K562 (cell line): ENCODE data around the gene LMNB1. TPM values are rescaled to one million over a fixed set of nuclear protein-coding genes. Genes with fewer than 3 reads are reported as not detected.

Experiments used
- ARID1B ChIP-seq: fragments of 450-650 bp; IDR thresholded peaks from 2 replicates; pipeline ENCODE4 v1.6.1; 2016; ENCODE audit warnings: antibody characterized with exemption, mild to moderate bottlenecking, inconsistent platforms
- BCOR ChIP-seq: fragments of 450-650 bp; IDR thresholded peaks from 2 replicates; pipeline ENCODE4 v1.6.1; 2016
- C11orf30 ChIP-seq: fragments of 450-650 bp; IDR thresholded peaks from 2 replicates; pipeline ENCODE4 v1.6.1; 2016; ENCODE audit warnings: low read depth, mild to moderate bottlenecking
- CHD1 ChIP-seq: fragments of 200-600 bp; sonication (generic); IDR thresholded peaks from one replicate; pipeline ENCODE4 v1.6.1; 2012; ENCODE audit warnings: mild to moderate bottlenecking, moderate library complexity, low read length, inconsistent platforms
- CXXC5 ChIP-seq: fragments of 250-450 bp; sonication (Bioruptor Pico); IDR thresholded peaks from 2 replicates; pipeline ENCODE4 v1.8.0; 2022; ENCODE audit warnings: inconsistent platforms, mild to moderate bottlenecking, moderate library complexity
- DDX20 ChIP-seq: fragments of 450-650 bp; IDR thresholded peaks from 2 replicates; pipeline ENCODE4 v1.6.1; 2016; ENCODE audit warnings: missing genetic modification characterization, low read depth, mild to moderate bottlenecking, missing compliant biosample characterization, moderate library complexity
- IRF2 ChIP-seq: sonication (generic); formaldehyde crosslinking; IDR thresholded peaks from 2 replicates; pipeline ENCODE4 v1.8.1; 2022; ENCODE audit warnings: mild to moderate bottlenecking, missing genetic modification reagents
- MXI1 ChIP-seq: IDR thresholded peaks from 2 replicates; pipeline ENCODE4 v1.6.1; 2011; ENCODE audit warnings: low read depth, mild to moderate bottlenecking, improper control_type of control experiment, low read length
- NR2C1 ChIP-seq, 2 experiments: fragments of 450-650 bp; IDR thresholded peaks; 2 replicates each; pipeline ENCODE4 v1.6.1; 2017; ENCODE audit warnings: mild to moderate bottlenecking in 2 of 2, antibody characterized with exemption in 1 of 2, inconsistent platforms in 1 of 2, missing compliant biosample characterization in 1 of 2, missing genetic modification characterization in 1 of 2
- RBM25 ChIP-seq: fragments of 200-400 bp; formaldehyde crosslinking; IDR thresholded peaks from 2 replicates; pipeline ENCODE4 v1.6.1; 2018; ENCODE audit warnings: low read length, low read depth, moderate library complexity; ENCODE audit not compliant: severe bottlenecking
- RUNX1 ChIP-seq: sonication (generic); IDR thresholded peaks from 2 replicates; pipeline ENCODE4 v1.6.1; 2016; ENCODE audit warnings: antibody characterized with exemption, low read depth
- SIN3A ChIP-seq, 2 experiments: fragments of 150-350 bp in 1 of 2; IDR thresholded peaks; 2 replicates each; pipeline ENCODE4 v1.6.1; 2011 to 2016; ENCODE audit warnings: borderline replicate concordance in 2 of 2, low read depth in 2 of 2, low read length in 2 of 2, mild to moderate bottlenecking in 2 of 2, moderate library complexity in 2 of 2; ENCODE audit not compliant: control insufficient read depth in 1 of 2
- SMARCA5 ChIP-seq: fragments of 450-650 bp; IDR thresholded peaks from 2 replicates; pipeline ENCODE4 v1.6.1; 2016
- TBP ChIP-seq: optimal IDR thresholded peaks from 2 replicates; pipeline ENCODE3; 2011; ENCODE audit warnings: low read depth, low read length, improper control_type of control experiment
- THRAP3 ChIP-seq: fragments of 450-650 bp; IDR thresholded peaks from 2 replicates; pipeline ENCODE4 v1.6.1; 2016; ENCODE audit warnings: mild to moderate bottlenecking, inconsistent platforms, borderline replicate concordance
- ZC3H11A ChIP-seq: IDR thresholded peaks from 2 replicates; pipeline ENCODE4 v1.6.1; 2012; ENCODE audit warnings: low read depth, low read length, improper control_type of control experiment
- ZNF146 ChIP-seq: IDR thresholded peaks from one replicate; pipeline ENCODE4 v1.6.1; 2018; ENCODE audit warnings: missing compliant biosample characterization; ENCODE audit not compliant: unreplicated experiment
- ZNF197 ChIP-seq: fragments of 200-800 bp; sonication (Bioruptor generic); IDR thresholded peaks from 2 replicates; pipeline ENCODE4 v1.6.1; 2016; ENCODE audit warnings: low read depth, missing genetic modification characterization, missing compliant biosample characterization
- ZNF695 ChIP-seq: fragments of 450-650 bp; formaldehyde crosslinking; IDR thresholded peaks from 2 replicates; pipeline ENCODE4 v1.4.0; 2020; ENCODE audit warnings: mild to moderate bottlenecking, moderate library complexity
- polyA plus RNA-seq, 8 experiments: library from polyadenylated mRNA; depleted of rRNA in 4 of 8; stranded (reverse) in 5 of 8; unstranded in 3 of 8; fragments of >200 nt; fragmentation: Nextera tagmentation in 2 of 8; fragmentation: Illumina TruSeq in 1 of 8; extraction: Ambion mirVana in 2 of 8; extraction: Trizol in 1 of 8; gene quantifications; 2 replicates each; pipeline versions ENCODE4 v1.2.1 to v1.2.3, GENCODE V29; 2011 to 2014; ENCODE audit warnings: inconsistent platforms in 1 of 8, missing spikeins in 1 of 8
- total RNA-seq, 7 experiments: library from RNA; depleted of rRNA in 6 of 7; stranded (reverse); fragments of >200 nt in 6 of 7; fragmentation: Illumina TruSeq in 2 of 7; extraction: Trizol in 2 of 7; gene quantifications; 2 replicates each; pipeline versions ENCODE4 v1.2.1 to v1.2.3, GENCODE V29; 2011 to 2021; ENCODE audit warnings: low replicate concordance in 1 of 7
- TF ChIP-seq, protein P1 (sequence below): fragments of 450-650 bp; IDR thresholded peaks from 2 replicates; pipeline ENCODE4 v1.6.1; 2016; ENCODE audit warnings: missing biosample characterization, missing genetic modification characterization
- TF ChIP-seq, protein P2 (sequence below), 2 experiments: fragments of 450-650 bp; conservative IDR thresholded peaks; 2 replicates each; pipeline ENCODE4 v1.6.1; 2017; ENCODE audit warnings: mild to moderate bottlenecking in 2 of 2, moderate library complexity in 2 of 2
- TF ChIP-seq, protein P3 (sequence below): IDR thresholded peaks from 2 replicates; pipeline ENCODE4 v1.6.1; 2011; ENCODE audit not compliant: insufficient read length; ENCODE audit errors: extremely low read depth
- TF ChIP-seq, protein P4 (sequence below): sonication (generic); IDR thresholded peaks from 2 replicates; pipeline ENCODE4 v1.6.1; 2016
- TF ChIP-seq, protein P5 (sequence below): fragments of 450-650 bp; formaldehyde crosslinking; conservative IDR thresholded peaks from 2 replicates; pipeline ENCODE4 v1.4.0; 2022; ENCODE audit warnings: mild to moderate bottlenecking, missing genetic modification characterization

Gene LMNB1
- total and polyA plus RNA-seq, 9 of the 15 experiments (the other 6 are each of a cell fraction or from before 2014, with no cell fraction given), result 2.8 to 190 (median 131) TPM

DNA sequence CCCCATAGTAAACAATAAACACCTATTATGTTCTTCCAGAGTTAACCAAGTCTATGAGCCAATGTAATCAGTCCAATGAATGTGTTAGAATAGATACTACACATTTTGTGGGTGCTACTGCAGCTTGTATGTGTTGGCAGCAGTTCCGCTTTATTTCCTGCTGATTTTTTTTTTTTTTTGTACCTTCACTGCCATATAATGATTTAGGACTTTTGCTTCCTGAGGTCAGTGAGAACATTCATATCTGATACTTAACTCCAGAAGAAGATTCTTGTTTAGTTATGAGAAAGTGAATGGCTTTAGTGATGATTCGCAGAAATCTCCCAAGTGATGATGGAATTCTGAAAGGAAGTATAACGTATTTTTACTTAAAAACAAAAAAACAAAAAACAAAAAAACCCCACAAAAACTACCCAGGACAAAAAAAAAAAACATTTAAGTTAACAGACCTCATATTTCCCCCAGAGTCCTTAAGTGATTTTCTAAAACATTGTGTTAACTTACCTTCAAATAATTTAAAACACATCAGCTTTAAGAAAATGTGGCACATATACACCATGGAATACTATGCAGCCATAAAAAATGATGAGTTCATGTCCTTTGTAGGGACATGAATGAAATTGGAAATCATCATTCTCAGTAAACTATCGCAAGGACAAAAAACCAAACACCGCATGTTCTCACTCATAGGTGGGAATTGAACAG lies 24.7 kb upstream of the LMNB1 start (continued):
- TF ChIP-seq, protein P1, sequence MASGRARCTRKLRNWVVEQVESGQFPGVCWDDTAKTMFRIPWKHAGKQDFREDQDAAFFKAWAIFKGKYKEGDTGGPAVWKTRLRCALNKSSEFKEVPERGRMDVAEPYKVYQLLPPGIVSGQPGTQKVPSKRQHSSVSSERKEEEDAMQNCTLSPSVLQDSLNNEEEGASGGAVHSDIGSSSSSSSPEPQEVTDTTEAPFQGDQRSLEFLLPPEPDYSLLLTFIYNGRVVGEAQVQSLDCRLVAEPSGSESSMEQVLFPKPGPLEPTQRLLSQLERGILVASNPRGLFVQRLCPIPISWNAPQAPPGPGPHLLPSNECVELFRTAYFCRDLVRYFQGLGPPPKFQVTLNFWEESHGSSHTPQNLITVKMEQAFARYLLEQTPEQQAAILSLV, result no peak
- TF ChIP-seq CHD1, result no peak
- no peak for TF ChIP-seq CXXC5 (CRISPR knock-in tag)
- TF ChIP-seq ZNF146 (CRISPR knock-in tag), result peak; percentile 72
- TF ChIP-seq, protein P2, sequence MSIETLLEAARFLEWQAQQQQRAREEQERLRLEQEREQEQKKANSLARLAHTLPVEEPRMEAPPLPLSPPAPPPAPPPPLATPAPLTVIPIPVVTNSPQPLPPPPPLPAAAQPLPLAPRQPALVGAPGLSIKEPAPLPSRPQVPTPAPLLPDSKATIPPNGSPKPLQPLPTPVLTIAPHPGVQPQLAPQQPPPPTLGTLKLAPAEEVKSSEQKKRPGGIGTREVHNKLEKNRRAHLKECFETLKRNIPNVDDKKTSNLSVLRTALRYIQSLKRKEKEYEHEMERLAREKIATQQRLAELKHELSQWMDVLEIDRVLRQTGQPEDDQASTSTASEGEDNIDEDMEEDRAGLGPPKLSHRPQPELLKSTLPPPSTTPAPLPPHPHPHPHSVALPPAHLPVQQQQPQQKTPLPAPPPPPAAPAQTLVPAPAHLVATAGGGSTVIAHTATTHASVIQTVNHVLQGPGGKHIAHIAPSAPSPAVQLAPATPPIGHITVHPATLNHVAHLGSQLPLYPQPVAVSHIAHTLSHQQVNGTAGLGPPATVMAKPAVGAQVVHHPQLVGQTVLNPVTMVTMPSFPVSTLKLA (conservative IDR thresholded peaks at IDR 0.05), result no peak
- TF ChIP-seq TBP, result no peak
- TF ChIP-seq RBM25, result peak; percentile 67
- TF ChIP-seq IRF2 (CRISPR knock-in tag), result no peak
- no peak for TF ChIP-seq ZC3H11A
- TF ChIP-seq ARID1B, result no peak
- TF ChIP-seq DDX20, result no peak
- TF ChIP-seq NR2C1 (IDR thresholded peaks at IDR 0.05), result no peak
- TF ChIP-seq NR2C1 (tag; IDR thresholded peaks at IDR 0.05), result no peak
- TF ChIP-seq, protein P3, sequence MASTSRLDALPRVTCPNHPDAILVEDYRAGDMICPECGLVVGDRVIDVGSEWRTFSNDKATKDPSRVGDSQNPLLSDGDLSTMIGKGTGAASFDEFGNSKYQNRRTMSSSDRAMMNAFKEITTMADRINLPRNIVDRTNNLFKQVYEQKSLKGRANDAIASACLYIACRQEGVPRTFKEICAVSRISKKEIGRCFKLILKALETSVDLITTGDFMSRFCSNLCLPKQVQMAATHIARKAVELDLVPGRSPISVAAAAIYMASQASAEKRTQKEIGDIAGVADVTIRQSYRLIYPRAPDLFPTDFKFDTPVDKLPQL, result no peak
- peak; percentile 83 for TF ChIP-seq SMARCA5
- TF ChIP-seq ZNF695 (CRISPR knock-in tag), result no peak
- no peak for TF ChIP-seq ZNF197
- TF ChIP-seq, protein P4, sequence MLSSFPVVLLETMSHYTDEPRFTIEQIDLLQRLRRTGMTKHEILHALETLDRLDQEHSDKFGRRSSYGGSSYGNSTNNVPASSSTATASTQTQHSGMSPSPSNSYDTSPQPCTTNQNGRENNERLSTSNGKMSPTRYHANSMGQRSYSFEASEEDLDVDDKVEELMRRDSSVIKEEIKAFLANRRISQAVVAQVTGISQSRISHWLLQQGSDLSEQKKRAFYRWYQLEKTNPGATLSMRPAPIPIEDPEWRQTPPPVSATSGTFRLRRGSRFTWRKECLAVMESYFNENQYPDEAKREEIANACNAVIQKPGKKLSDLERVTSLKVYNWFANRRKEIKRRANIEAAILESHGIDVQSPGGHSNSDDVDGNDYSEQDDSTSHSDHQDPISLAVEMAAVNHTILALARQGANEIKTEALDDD, result no peak
- no peak for TF ChIP-seq C11orf30
- no peak for TF ChIP-seq MXI1
- no peak for TF ChIP-seq THRAP3
- TF ChIP-seq SIN3A (IDR thresholded peaks at IDR 0.05; ENCODE audit: borderline replicate concordance in 2 of 2, control insufficient read depth in 1 of 2, low read depth in 2 of 2, low read length in 2 of 2), result no peak
- TF ChIP-seq RUNX1, result no peak
- TF ChIP-seq, protein P5, sequence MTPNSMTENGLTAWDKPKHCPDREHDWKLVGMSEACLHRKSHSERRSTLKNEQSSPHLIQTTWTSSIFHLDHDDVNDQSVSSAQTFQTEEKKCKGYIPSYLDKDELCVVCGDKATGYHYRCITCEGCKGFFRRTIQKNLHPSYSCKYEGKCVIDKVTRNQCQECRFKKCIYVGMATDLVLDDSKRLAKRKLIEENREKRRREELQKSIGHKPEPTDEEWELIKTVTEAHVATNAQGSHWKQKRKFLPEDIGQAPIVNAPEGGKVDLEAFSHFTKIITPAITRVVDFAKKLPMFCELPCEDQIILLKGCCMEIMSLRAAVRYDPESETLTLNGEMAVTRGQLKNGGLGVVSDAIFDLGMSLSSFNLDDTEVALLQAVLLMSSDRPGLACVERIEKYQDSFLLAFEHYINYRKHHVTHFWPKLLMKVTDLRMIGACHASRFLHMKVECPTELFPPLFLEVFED, result no peak
- TF ChIP-seq BCOR, result peak; percentile 93
